IPS DF 4.7 (cell line): ENCODE results near the gene MARF1.
"Not testable (repeated sequence)": the region's sequence is repeated elsewhere in the genome, so short reads cannot be mapped to it uniquely, and the experiment has no call there.

Source experiments
- DNase-seq: peaks from one replicate; pipeline ENCODE4 v3.0.0-alpha.2; 2013; ENCODE audit warnings: low spot score; ENCODE audit errors: extremely low read depth

The MARF1 gene

GRCh38 chr16:15599303-15600070 is 43.5 kb downstream of the MARF1 start:
- DNase-seq: no peak

DNA sequence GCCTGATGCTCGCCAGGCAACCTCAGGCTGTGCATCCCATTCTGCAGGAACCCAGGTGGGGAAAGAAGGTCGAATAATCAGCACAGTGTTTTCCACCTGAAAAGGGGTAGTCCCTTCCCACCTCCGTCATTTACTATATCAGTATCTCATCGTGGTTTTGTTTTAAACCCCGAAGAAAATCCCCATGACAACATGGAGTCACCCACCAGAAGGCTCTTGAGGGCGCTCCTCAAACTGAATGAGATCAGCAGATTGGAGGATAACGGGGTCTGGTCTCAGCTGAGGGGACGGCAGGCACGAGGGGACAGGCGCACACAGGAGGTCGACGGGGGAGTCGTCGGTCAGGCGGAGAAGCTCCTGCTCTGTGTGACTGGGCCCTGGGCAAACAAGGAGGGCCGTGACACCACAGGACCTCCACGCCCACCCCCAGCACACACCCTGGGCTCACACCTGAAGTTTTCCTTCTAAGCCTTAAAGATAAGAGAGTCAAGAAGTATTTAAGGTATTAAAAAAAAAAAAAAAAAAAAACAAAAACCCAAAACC is 44.2 kb downstream of the MARF1 start:
- DNase-seq: no peak

DNA sequence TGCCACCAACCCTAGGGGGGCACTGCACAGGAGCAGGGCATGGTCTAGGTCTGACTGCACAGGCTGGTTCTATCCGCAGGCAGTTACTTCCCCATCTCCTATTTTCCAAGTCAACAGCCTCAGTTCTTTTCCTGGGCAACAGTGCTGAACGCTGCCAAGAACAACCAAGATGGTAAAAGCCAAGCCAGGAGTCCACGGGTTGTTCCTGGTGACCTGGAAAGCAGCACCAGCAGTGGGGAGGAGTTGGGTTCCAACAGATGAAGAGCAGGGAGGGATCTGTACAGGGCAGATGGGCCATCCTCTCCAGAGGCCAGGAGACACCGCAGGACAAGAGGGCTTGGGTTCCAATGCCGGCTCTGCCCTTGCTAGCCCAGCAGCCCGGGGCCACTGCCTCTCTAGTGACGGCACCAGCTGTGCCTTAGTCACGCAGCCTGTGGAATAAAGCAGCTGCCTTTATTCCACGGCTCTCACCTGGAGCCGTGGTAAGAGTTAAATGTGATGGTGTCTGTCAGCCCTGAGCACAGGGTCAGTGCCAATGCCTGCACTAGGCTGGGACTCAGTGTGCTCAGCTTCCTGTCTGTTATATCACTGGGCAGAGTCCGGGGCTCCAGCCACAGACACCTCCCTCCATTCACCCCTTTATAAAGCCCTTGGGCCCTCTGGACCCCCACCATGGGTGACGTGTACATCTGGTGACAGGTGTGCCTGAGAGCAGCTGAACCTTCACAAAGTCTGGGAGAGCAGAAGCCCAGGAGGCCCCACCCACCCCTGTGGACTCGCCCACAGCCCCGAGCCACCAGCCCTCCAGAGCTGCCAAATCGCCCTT is 44.9 kb downstream of the MARF1 start:
- no peak for DNase-seq

DNA sequence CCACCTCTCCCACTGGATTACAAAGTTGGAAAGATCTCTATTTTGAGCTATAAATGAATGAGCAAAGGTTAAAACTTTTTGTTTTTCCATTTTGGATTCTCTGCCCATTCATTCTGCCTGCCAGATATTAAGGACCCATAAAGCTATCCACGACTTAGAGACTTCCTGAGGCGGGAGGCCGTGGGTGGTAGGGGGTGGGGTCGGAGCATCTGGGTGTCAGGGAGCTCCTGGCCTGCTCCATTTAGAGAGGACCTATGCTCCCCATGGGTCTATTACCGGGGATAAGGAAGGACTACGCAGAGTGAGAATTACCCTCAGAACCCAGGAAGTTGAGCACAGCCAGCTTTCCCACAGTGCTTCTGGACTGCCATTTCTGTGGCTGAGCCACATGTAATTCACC is 45.8 kb downstream of the MARF1 start:
- DNase-seq: no peak

DNA sequence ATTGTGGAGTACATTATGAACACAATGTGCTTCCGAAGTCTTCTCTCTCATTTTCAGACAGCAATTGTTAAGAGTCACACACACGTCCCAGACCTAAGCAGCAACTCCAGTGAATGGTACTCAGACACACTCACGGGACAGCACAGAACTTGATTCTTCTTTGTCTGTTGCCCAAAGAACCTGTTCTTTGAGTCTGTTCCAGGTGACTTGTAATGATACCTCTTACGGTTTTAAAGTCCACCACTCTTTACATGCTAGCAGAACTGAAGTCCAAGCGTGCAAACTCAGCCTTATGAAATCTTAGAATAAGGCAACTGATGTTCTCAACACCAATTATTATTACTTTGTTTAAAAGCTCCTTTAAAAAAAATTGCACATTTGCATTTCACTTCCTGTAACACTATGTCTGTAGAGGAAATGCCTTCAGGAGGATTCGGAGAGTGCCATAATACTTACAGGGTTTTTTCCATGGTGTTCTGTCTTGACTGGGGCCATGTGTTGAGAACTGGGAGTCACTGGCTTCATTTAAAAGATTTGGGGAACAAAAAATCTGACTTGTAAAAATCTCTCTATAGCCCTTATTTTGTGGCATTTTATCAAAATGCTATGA is 48.1 kb downstream of the MARF1 start:
- no peak for DNase-seq

DNA sequence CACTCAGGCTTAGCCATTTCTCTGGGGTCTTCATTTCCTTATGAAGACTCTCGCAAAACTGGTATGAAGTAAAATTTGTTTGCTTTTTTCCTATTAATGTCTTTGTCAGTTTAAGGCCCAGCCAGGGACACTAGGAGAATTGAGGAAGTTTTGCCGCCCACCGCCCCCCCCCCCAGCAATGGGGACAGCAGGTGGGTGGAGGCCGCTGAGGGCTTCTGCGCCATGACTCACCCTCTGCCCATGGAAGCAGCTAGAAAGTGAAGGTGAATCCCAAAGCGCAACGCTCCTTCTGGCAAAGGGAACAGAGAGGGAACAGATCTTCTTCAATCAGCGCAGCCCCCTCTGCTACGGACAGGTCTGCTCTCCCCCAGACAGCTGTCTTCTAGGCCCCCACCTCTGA is 49.7 kb downstream of the MARF1 start:
- no peak for DNase-seq

DNA sequence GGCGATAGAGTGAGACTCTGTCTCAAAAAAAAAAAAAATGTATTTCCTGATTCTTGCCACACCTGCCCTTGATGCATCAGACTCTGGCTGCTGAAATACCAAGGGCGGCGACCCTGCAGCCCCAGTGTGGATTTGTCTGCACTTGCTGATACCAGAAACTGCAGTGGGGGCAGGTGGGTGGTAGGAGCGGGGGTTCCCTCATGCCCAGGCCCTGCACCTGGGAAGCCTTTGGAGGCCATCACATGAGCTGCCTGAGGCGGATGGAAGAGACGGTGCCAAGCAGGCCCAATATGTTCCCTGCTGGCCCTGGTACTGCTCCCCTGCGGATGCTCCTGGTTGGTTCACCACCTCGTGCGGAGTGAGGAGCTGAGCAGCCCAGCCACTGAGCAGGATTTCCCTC is 50.6 kb downstream of the MARF1 start:
- DNase-seq: no peak

- DNase-seq: no peak
Measured at GRCh38 chr16:15587152-15587825, 55.7 kb downstream of the MARF1 start.

- no peak for DNase-seq
Measured at GRCh38 chr16:15586716-15587115, 56.2 kb downstream of the MARF1 start.

DNA sequence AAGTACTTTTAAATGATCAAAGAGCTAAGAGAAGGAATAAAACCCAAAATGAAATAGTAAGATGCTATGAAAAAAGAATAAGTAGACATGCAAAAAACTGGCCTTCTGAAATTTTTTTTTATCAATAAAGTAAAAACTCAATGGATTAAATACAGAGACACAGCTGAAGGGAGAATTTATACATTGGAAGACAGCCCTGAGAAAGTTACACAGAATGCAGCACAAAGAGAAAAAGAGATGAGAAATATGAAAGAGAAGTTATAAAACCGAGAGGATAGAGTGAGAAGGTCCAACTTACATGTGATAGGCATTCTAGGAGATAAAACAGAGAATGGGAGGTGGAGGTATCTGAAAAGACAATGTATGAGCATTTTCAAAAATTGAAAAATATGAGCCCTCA is 57.0 kb downstream of the MARF1 start:
- no peak for DNase-seq

DNA sequence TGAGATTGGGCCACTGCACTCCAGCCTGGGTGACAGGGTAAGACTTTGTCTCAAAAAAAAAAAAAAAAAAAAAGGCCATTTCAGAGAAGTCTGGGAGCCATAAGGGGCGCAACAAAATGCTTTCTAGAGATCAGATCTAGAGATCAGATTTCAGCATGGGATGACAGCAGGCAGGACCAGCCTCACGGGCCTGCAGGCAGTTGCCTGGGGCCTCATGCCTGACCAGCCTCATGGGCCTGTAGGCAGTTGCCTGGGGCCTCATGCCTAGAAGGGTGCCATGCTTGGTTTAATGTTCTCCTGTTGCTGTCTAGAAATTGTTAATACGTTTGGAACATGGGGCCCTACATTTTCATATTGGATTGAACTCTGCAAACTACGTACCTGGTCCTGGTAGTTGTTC is 59.4 kb downstream of the MARF1 start:
- DNase-seq: no peak

- no peak for DNase-seq
Measured at GRCh38 chr16:15581127-15581815, 61.7 kb downstream of the MARF1 start.

DNA sequence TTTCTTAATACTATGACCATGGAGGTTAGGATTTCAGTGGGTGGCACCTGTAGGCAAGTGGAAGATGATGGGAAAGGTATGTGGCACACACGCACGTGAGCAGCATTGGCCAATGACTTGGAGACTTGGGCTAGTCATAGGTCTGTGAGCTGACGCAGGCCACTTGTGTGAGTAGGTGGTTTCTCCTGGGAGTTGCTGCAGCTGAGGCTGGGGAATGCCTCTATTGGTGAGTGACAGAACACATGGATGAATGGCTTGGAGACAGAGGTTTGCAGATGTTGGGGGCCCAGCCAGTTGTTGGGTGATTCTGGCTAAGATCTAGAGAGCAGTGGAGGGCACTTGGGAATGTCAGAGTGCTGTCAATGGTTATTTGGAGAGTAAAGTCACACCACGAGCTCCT is 64.1 kb downstream of the MARF1 start:
- DNase-seq: no peak

DNA sequence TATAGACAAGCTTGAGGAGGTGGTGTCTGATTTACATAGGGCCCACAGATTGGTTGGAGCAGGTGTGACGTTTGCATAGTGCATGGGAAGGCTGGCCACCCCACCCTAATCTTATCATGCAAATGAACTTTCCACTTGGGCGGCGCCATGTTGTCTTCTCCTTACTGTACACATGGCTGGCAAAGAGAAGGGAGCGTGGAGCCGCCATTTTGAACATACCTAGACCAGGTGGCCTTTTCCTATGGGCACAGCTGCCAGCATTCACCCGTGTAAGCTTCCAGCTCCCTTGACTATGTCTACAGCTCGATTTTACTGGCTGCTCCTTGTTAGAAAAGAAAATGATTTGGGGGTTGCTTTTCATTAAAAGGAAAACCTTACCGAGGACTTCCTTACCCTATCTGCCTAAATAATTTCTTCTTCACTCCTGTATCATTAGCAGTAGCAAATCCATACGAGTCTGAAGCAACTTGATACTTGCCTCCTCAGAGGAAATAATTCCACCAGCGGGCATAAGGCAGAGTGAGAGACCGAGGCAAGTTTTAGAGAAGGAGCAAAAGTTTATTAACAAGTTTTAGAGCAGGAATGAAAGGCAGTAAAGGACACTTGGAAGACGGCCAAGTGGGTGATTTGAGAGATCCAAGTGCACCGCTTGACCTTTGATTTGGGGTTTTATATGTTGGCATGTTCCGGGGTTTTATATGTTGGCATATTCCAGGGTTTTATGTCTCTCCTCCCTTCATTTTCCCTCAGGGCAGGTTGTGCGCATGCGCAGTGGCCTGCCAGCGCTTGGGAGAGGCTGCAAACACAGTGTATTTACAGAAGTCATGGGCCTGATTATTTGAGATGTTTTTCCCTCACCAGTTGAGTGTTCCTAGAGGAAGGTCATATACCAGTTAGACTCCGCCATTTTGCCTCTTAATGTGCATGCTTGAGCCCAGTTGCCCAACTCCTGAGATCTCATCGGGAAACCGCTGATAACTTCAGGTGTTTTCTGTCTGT is 65.7 kb downstream of the MARF1 start:
- DNase-seq: no peak

DNA sequence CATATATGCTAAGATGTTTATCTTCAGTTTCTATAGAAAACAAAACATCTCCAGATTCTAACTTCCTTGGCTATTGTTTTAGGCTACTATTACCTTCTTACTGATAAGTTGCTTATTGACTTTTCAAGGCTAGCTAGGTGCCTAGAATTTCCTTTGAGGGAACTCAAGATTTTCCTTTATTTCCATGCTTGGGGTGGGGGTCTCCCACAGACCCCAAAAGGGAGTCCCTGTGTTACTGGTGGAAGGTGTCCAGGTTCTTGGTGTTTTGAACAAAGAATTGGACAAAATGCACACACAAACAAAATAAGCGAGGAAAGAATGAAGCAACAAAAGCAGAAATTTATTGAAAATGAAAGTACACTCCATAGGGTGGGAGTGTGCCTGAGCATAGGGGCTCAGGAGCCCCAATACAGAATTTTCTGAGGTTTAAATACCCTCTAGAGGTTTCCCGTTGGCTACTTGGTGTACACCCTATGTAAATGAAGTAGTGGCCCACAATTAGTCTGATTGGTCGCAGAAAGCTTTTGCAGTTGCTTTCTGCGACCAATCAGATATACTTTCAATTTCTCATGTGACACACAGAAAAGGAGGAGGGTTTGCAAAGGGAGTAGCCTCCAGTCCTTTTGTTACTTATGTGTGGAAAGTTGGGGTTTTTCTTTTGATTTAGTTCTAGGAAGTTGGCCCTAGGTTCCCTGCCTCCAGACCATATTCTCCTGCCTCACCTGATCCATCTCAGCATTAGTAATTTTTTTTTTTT is 67.5 kb downstream of the MARF1 start:
- DNase-seq: no peak

DNA sequence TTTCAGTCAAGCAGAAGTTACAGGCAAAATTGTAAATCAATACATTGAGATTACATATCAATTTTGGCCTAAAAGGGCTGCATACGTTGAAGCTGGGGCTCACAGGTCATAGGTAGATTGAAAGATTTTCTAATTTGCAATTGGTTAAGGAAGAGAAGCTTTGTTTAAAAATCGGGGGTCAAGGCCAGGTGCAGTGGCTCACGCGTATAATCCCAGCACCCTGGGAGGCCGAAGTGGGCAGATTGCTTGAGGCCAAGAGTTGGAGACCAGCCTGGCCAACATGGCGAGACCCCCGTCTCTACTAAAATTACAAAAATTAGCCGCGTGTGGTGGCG is 68.4 kb downstream of the MARF1 start:
- DNase-seq: no peak

DNA sequence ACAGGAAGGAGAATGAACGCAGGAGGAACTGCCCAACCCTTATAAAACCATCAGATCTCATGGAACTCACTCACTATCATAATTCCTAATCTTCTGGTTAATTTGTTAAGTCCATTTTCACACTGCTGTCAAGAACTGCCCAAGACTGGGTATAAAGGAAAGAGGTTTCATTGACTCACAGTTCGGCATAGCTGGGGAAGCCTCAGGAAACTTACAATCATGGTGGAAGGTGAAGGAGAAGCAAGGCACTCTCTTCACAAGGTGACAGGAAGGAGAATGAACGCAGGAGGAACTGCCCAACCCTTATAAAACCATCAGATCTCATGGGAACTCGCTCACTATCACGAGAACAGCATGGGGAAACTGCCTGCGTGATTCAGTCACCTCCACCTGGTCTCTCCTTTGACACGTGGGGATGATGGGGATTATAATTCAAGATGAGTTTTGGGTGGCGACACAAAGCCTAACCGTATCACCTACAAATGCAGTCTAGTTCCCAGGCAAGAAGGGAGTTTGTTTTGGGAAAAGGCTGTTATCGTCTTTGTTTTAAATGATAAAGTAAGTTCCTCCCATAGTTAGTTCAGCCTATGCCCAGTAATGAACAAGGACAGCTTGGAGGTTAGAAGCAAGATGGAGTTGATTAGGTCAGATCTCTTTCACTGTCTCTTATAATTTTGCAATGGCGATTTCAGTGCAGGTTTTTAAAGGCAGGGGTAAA is 68.9 kb downstream of the MARF1 start:
- DNase-seq: not testable (repeated sequence)

- no peak for DNase-seq
Measured at GRCh38 chr16:15573274-15573895, 69.6 kb downstream of the MARF1 start.
